Skeletal muscle tissue (tissue), 4 donors: ENCODE measurements around the gene SIKE1. TPM values are rescaled to one million over a fixed set of nuclear protein-coding genes. Genes with fewer than 3 reads are reported as not detected.
"Not testable (repeated sequence)": the region's sequence is repeated elsewhere in the genome, so short reads cannot be mapped to it uniquely, and the experiment has no call there.

Source experiments
- H3K27ac ChIP-seq: one replicate; pipeline ENCODE4 v1.7.0; 2013; ENCODE audit warnings: mild to moderate bottlenecking, low read depth, low read length, inconsistent platforms
- H3K27me3 ChIP-seq, 3 donors: one replicate each; pipeline ENCODE4 v1.7.0; 2013; ENCODE audit warnings: low read length in 3 of 3; ENCODE audit not compliant: control insufficient read depth in 3 of 3, insufficient read depth in 3 of 3
- H3K36me3 ChIP-seq, 3 donors: one replicate each; pipeline ENCODE4 v1.7.0; 2013; ENCODE audit warnings: low read length in 3 of 3; ENCODE audit not compliant: control insufficient read depth in 3 of 3, insufficient read depth in 3 of 3
- H3K4me1 ChIP-seq, 3 donors: one replicate each; pipeline ENCODE4 v1.7.0; 2013; ENCODE audit warnings: low read length in 3 of 3, mild to moderate bottlenecking in 3 of 3; ENCODE audit not compliant: control insufficient read depth in 3 of 3, insufficient read depth in 3 of 3
- H3K4me3 ChIP-seq, 3 donors: one replicate each; pipeline ENCODE4 v1.7.0; 2013; ENCODE audit warnings: low read length in 3 of 3
- H3K9ac ChIP-seq, 3 donors: one replicate each; pipeline ENCODE4 v1.7.0; 2013; ENCODE audit warnings: low read length in 3 of 3, mild to moderate bottlenecking in 3 of 3, moderate library complexity in 2 of 3, low read depth in 1 of 3
- H3K9me3 ChIP-seq, 3 donors: one replicate each; pipeline ENCODE4 v1.7.0; 2013; ENCODE audit warnings: low read length in 3 of 3; ENCODE audit not compliant: control insufficient read depth in 3 of 3
- total RNA-seq: library from RNA; depleted of rRNA; stranded (reverse); fragments of >200 nt; gene quantifications from one replicate; pipeline ENCODE4 v1.2.3, GENCODE V29; 2014
- donor health status: Osteomylitis.

The SIKE1 gene
- total RNA-seq, 1 donor from 2014 or later, result 27.7 TPM

GRCh38 chr1:114756009-114756892 lies 24.2 kb downstream of the SIKE1 start:
- Histone ChIP-seq H3K9ac (peak overlapping the region; percentile 100), H3K36me3 (peaks cover 0 to 3% (median 0%) of the 10 kb centered on the region in 3 donors), H3K4me3 (peak overlapping the region; percentile 99 to 100 (median 100)), H3K9me3 (no peaks in the 10 kb centered on the region), H3K4me1 (peaks cover 27 to 50% (median 41%) of the 10 kb centered on the region in 3 donors), H3K27me3 (no peaks in the 10 kb centered on the region), H3K27ac (peak overlapping the region; percentile 100)

GRCh38 chr1:114755006-114755931 lies 25.2 kb downstream of the SIKE1 start:
- Histone ChIP-seq H3K27ac (peak overlapping the region; percentile 100), H3K9ac (peak overlapping the region; percentile 100), H3K4me1 (peaks cover 35 to 58% (median 48%) of the 10 kb centered on the region in 3 donors), H3K27me3 (no peaks in the 10 kb centered on the region), H3K4me3 (peak overlapping the region; percentile 99 to 100 (median 100)), H3K36me3 (peaks cover 0 to 3% (median 0%) of the 10 kb centered on the region in 3 donors), H3K9me3 (no peaks in the 10 kb centered on the region)

- not testable (repeated sequence) for H3K27me3 ChIP-seq, H3K9me3 ChIP-seq, H3K36me3 ChIP-seq
- H3K27ac ChIP-seq, result peak overlapping the region; percentile 100
- H3K4me1 ChIP-seq, result peaks cover 46 to 72% (median 62%) of the 10 kb centered on the region in 3 donors
- H3K9ac ChIP-seq, result peak overlapping the region in 2 of 3 donors; percentile 71 to 100
- H3K4me3 ChIP-seq, result peak overlapping the region; percentile 6 to 99 (median 37)
These were observed 26.8 kb downstream of the SIKE1 start for GRCh38 chr1:114753702-114754101.

GRCh38 chr1:114753143-114753542 lies 27.3 kb downstream of the SIKE1 start:
- H3K4me1 ChIP-seq, result peaks cover 47 to 77% (median 63%) of the 10 kb centered on the region in 3 donors

GRCh38 chr1:114750780-114751179 lies 29.7 kb downstream of the SIKE1 start:
- H3K9me3 ChIP-seq, result no peaks in the 10 kb centered on the region
- H3K27me3 ChIP-seq, result no peaks in the 10 kb centered on the region
- peaks cover 0 to 13% (median 13%) of the 10 kb centered on the region in 3 donors for H3K36me3 ChIP-seq
- peak overlapping the region; percentile 100 for H3K27ac ChIP-seq
- peak overlapping the region in 1 of 3 donors; percentile 38 for H3K4me3 ChIP-seq
- H3K4me1 ChIP-seq, result peaks cover 55 to 76% (median 72%) of the 10 kb centered on the region in 3 donors
- H3K9ac ChIP-seq, result peak overlapping the region in 2 of 3 donors; percentile 4 to 35

More at GRCh38 chr1:114753143-114753542, 27.3 kb downstream of the SIKE1 start:
- peak overlapping the region; percentile 1 to 37 (median 6) for H3K4me3 ChIP-seq
- no peaks in the 10 kb centered on the region for H3K9me3 ChIP-seq
- H3K27ac ChIP-seq, result peak overlapping the region; percentile 100
- H3K9ac ChIP-seq, result peak overlapping the region in 1 of 3 donors; percentile 71
- no peaks in the 10 kb centered on the region for H3K27me3 ChIP-seq
- peaks cover 3 to 10% (median 7%) of the 10 kb centered on the region in 3 donors for H3K36me3 ChIP-seq

GRCh38 chr1:114749835-114750234 lies 30.6 kb downstream of the SIKE1 start:
- Histone ChIP-seq H3K9ac (peak overlapping the region; percentile 2 to 62 (median 35)), H3K9me3 (no peaks in the 10 kb centered on the region), H3K27ac (peak overlapping the region; percentile 100), H3K27me3 (no peaks in the 10 kb centered on the region), H3K36me3 (peaks cover 0 to 16% (median 13%) of the 10 kb centered on the region in 3 donors), H3K4me3 (peak overlapping the region; percentile 6 to 46 (median 25)), H3K4me1 (peaks cover 59 to 77% (median 71%) of the 10 kb centered on the region in 3 donors)

GRCh38 chr1:114746450-114747121 lies 33.9 kb downstream of the SIKE1 start:
- no peaks in the 10 kb centered on the region for H3K27me3 ChIP-seq
- peaks cover 48 to 68% (median 61%) of the 10 kb centered on the region in 3 donors for H3K4me1 ChIP-seq
- H3K36me3 ChIP-seq, result peaks cover 0 to 21% (median 16%) of the 10 kb centered on the region in 3 donors
- peak overlapping the region; percentile 48 for H3K27ac ChIP-seq
- no peak overlapping the region for H3K9ac ChIP-seq
- no peak overlapping the region for H3K4me3 ChIP-seq
- no peaks in the 10 kb centered on the region for H3K9me3 ChIP-seq

- H3K36me3 ChIP-seq, result peaks cover 4 to 27% (median 16%) of the 10 kb centered on the region in 3 donors
- H3K9ac ChIP-seq, result peak overlapping the region in 1 of 3 donors; percentile 16
- H3K4me3 ChIP-seq, result no peak overlapping the region
- H3K27ac ChIP-seq, result peak overlapping the region; percentile 48
- H3K4me1 ChIP-seq, result peaks cover 44 to 60% (median 50%) of the 10 kb centered on the region in 3 donors
- H3K9me3 ChIP-seq, result no peaks in the 10 kb centered on the region
- H3K27me3 ChIP-seq, result no peaks in the 10 kb centered on the region
These were observed 35.2 kb downstream of the SIKE1 start for GRCh38 chr1:114745291-114745690.
